Measurements from ENCODE around the gene PRSS2. TPM values are rescaled to one million over a fixed set of nuclear protein-coding genes. Genes with fewer than 3 reads are reported as not detected.

Gene PRSS2
- total RNA-seq, 1 experiment from 2014 or later: 9.3 TPM

GRCh38 chr7:142809671-142810070, 38.9 kb downstream of the PRSS2 start:
- H3K36me3 Mint-ChIP-seq (ENCODE audit: insufficient read depth, unreplicated experiment): no peaks in the 10 kb centered on the region
- TF ChIP-seq CTCF (IDR thresholded peaks at IDR 0.05; ENCODE audit: insufficient read depth in 1 of 2, low read depth in 1 of 2, low read length in 1 of 2, severe bottlenecking in 1 of 2, unreplicated experiment in 1 of 2): no peak
- BruUV-seq (replicated peaks): no TSS peak
- intact Hi-C loops (cut with micrococcal nuclease; ENCODE audit: unreplicated experiment): no loop called here
- H3K4me3 Mint-ChIP-seq (ENCODE audit: unreplicated experiment): no peak overlapping the region
- Histone ChIP-seq H3K36me3 (ENCODE audit: control insufficient read depth, insufficient read depth, low read length) (no peaks in the 10 kb centered on the region), H3K9me3 (no peaks in the 10 kb centered on the region), H3K27me3 (replicated peaks; ENCODE audit: control insufficient read depth, insufficient read depth, low read length) (no peaks in the 10 kb centered on the region), H3K4me1 (peaks cover 23% of the 10 kb centered on the region), H3K4me3 (ENCODE audit: low read depth, low read length) (no peak overlapping the region)
- no peak overlapping the region for H3K27ac Mint-ChIP-seq (ENCODE audit: unreplicated experiment)
- DNase-seq: no peak
- CTCF ChIA-PET: interaction anchor here (1.0 kb wide), 1 partner anchor 222 kb away, joined by 4 read pairs; no protein-coding TSS in a partner anchor
- H3K4me1 Mint-ChIP-seq (ENCODE audit: low read depth, unreplicated experiment): peaks cover 35% of the 10 kb centered on the region
- POLR2A ChIA-PET: no interaction called here
- no peaks in the 10 kb centered on the region for H3K9me3 Mint-ChIP-seq (ENCODE audit: unreplicated experiment)
- H3K27me3 Mint-ChIP-seq (ENCODE audit: insufficient read depth, unreplicated experiment): no peaks in the 10 kb centered on the region

- H3K27ac Mint-ChIP-seq (ENCODE audit: unreplicated experiment): no peak overlapping the region
- CTCF ChIA-PET: interaction anchor here (1.0 to 1.7 kb wide), 2 partner anchors 28 to 179 kb away, joined by 6 to 25 read pairs; no protein-coding TSS in a partner anchor
- peak in 1 of 2 experiments; percentile 44 for DNase-seq
Observed at GRCh38 chr7:142811154-142811737, 40.5 kb downstream of the PRSS2 start.

More at GRCh38 chr7:142811154-142811737, 40.5 kb downstream of the PRSS2 start:
- intact Hi-C loops (cut with micrococcal nuclease; ENCODE audit: unreplicated experiment): loop anchor here (1.0 kb wide), 3 partner anchors 142 to 207 kb away; no protein-coding TSS in a partner anchor
- H3K9me3 Mint-ChIP-seq (ENCODE audit: unreplicated experiment): no peaks in the 10 kb centered on the region
- BruUV-seq (replicated peaks): no TSS peak
- POLR2A ChIA-PET: no interaction called here
- peaks cover 27% of the 10 kb centered on the region for H3K4me1 ChIP-seq
- H3K27me3 Mint-ChIP-seq (ENCODE audit: insufficient read depth, unreplicated experiment): no peaks in the 10 kb centered on the region
- H3K4me3 ChIP-seq (ENCODE audit: low read depth, low read length): no peak overlapping the region
- H3K27me3 ChIP-seq (replicated peaks; ENCODE audit: control insufficient read depth, insufficient read depth, low read length): no peaks in the 10 kb centered on the region
- peak; percentile 56 to 68 for TF ChIP-seq CTCF (IDR thresholded peaks at IDR 0.05; ENCODE audit: insufficient read depth in 1 of 2, low read depth in 1 of 2, low read length in 1 of 2, severe bottlenecking in 1 of 2, unreplicated experiment in 1 of 2)
- no peak overlapping the region for H3K4me3 Mint-ChIP-seq (ENCODE audit: unreplicated experiment)
- peaks cover 35% of the 10 kb centered on the region for H3K4me1 Mint-ChIP-seq (ENCODE audit: low read depth, unreplicated experiment)
- H3K36me3 Mint-ChIP-seq (ENCODE audit: insufficient read depth, unreplicated experiment): no peaks in the 10 kb centered on the region
- H3K36me3 ChIP-seq (ENCODE audit: control insufficient read depth, insufficient read depth, low read length): no peaks in the 10 kb centered on the region
- H3K9me3 ChIP-seq: no peaks in the 10 kb centered on the region

All from Caco-2 (cell line).